Upper lobe of left lung (tissue), 4 donors: ENCODE measurements around the gene SAPCD1.
A peak's percentile ranks its signal among the peaks of the same experiment; 100 is the strongest.

Experiments used
- CTCF ChIP-seq, 6 experiments: fragments of 450-650 bp in 4 of 6; fragments of 200-600 bp in 2 of 6; sonication (generic) in 2 of 6; IDR thresholded peaks; one replicate each; pipeline ENCODE4 v1.5.1; 2016 to 2019; ENCODE audit warnings: antibody characterized with exemption in 6 of 6
- POLR2A ChIP-seq, 4 donors: fragments of 450-650 bp; IDR thresholded peaks; one replicate each; pipeline ENCODE4 v1.5.1; 2016 to 2017; ENCODE audit warnings: antibody characterized with exemption in 4 of 4, mild to moderate bottlenecking in 2 of 4
- POLR2AphosphoS5 ChIP-seq, 2 donors: sonication (generic); formaldehyde crosslinking; IDR thresholded peaks; one replicate each; pipeline ENCODE4 v1.5.1; 2017; ENCODE audit warnings: antibody characterized with exemption in 2 of 2

- no peak for TF ChIP-seq POLR2A (IDR thresholded peaks at IDR 0.05)
- peak in 3 of 6 experiments; percentile 68 to 74 (median 71) for TF ChIP-seq CTCF (IDR thresholded peaks at IDR 0.05)
- TF ChIP-seq POLR2AphosphoS5 (IDR thresholded peaks at IDR 0.05): no peak
These were observed 33.5 kb upstream of the SAPCD1 start, which contains the start of gene DDAH2 for GRCh38 chr6:31728767-31729514.
